Mesodermal cell (in vitro differentiated cells): Measurements from ENCODE around the gene PDE8A. TPM values are rescaled to one million over a fixed set of nuclear protein-coding genes. Genes with fewer than 3 reads are reported as not detected.
A peak's percentile ranks its signal among the peaks of the same experiment; 100 is the strongest.

Source experiments
- H3K27ac ChIP-seq: 2 replicates; pipeline ENCODE4 v1.7.0; 2013; ENCODE audit warnings: mild to moderate bottlenecking, low read depth, low read length, moderate library complexity; ENCODE audit not compliant: severe bottlenecking
- H3K36me3 ChIP-seq: 2 replicates; pipeline ENCODE4 v1.7.1; 2013; ENCODE audit warnings: mild to moderate bottlenecking, low read length, moderate library complexity; ENCODE audit not compliant: control insufficient read depth, insufficient read depth
- H3K4me1 ChIP-seq: one replicate; pipeline ENCODE4 v1.7.1; 2013; ENCODE audit warnings: mild to moderate bottlenecking, low read length; ENCODE audit not compliant: insufficient read depth, control insufficient read depth, poor library complexity, severe bottlenecking
- H3K4me3 ChIP-seq: 2 replicates; pipeline ENCODE4 v1.7.0; 2013; ENCODE audit warnings: low read length, control low read depth, mild to moderate bottlenecking; ENCODE audit not compliant: insufficient read depth, poor library complexity, severe bottlenecking; ENCODE audit errors: extremely low read depth
- H3K9me3 ChIP-seq: 2 replicates; pipeline ENCODE4 v1.7.1; 2013; ENCODE audit warnings: mild to moderate bottlenecking, low read length, moderate library complexity; ENCODE audit not compliant: control insufficient read depth
- WGBS, 2 experiments: methylation state at CpG; one replicate each; pipeline ENCODE4 v1.1.5; 2013; ENCODE audit warnings: missing lambda C conversion rate in 2 of 2; ENCODE audit not compliant: insufficient coverage in 2 of 2; 5-methylcytosine and 5-hydroxymethylcytosine counted together
- polyA plus RNA-seq, 2 experiments: library from polyadenylated mRNA; stranded (reverse); fragments of 50-300 nt; gene quantifications; one replicate each; pipeline ENCODE4 v1.2.3, GENCODE V29; 2013

The PDE8A gene, protein sequence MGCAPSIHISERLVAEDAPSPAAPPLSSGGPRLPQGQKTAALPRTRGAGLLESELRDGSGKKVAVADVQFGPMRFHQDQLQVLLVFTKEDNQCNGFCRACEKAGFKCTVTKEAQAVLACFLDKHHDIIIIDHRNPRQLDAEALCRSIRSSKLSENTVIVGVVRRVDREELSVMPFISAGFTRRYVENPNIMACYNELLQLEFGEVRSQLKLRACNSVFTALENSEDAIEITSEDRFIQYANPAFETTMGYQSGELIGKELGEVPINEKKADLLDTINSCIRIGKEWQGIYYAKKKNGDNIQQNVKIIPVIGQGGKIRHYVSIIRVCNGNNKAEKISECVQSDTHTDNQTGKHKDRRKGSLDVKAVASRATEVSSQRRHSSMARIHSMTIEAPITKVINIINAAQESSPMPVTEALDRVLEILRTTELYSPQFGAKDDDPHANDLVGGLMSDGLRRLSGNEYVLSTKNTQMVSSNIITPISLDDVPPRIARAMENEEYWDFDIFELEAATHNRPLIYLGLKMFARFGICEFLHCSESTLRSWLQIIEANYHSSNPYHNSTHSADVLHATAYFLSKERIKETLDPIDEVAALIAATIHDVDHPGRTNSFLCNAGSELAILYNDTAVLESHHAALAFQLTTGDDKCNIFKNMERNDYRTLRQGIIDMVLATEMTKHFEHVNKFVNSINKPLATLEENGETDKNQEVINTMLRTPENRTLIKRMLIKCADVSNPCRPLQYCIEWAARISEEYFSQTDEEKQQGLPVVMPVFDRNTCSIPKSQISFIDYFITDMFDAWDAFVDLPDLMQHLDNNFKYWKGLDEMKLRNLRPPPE
- 13.9 TPM for polyA plus RNA-seq (2013, experiment 1 of 2)
- 14.5 TPM for polyA plus RNA-seq (2013, experiment 2 of 2)

DNA sequence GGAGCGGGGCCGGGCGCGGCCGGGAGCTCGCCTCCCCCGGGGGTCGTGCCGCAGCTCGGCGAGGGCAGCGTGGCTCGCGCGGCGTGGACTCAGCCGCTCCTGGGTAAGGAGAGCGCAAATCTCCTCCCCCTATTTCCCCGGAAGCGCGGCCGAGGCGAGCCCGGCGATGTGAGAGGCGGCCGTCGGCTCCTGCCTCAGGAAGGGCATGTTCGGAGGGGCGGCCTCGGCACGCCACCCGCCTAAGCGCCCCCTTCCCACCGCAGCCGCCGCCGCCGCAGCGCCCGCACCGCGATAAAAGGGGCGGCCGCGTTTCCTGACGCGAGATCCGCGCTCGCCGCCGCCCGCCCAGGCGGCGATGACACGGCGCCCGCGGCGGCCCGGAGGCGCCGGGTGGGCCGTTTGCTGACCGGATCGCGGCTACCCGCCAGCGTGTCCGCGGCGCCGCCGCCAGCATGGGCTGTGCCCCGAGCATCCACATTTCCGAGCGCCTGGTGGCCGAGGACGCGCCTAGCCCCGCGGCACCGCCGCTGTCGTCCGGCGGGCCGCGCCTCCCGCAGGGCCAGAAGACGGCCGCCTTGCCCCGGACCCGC, at the start of gene PDE8A:
TSS of gene PDE8A (plus strand) at position 146 of the 590 bp plus-strand sequence. CDS start at position 453, 307 bp downstream.
- no peaks in the 10 kb centered on the region for H3K9me3 ChIP-seq
- WGBS, 2 experiments, result 0% methylated on average over 56 to 84 of the region's 95 CpGs
- H3K4me1 ChIP-seq, result no peaks in the 10 kb centered on the region
- no peaks in the 10 kb centered on the region for H3K36me3 ChIP-seq
- peak within 1 kb of the TSS; percentile 77 for H3K27ac ChIP-seq
- peak within 1 kb of the TSS; percentile 70 for H3K4me3 ChIP-seq

DNA sequence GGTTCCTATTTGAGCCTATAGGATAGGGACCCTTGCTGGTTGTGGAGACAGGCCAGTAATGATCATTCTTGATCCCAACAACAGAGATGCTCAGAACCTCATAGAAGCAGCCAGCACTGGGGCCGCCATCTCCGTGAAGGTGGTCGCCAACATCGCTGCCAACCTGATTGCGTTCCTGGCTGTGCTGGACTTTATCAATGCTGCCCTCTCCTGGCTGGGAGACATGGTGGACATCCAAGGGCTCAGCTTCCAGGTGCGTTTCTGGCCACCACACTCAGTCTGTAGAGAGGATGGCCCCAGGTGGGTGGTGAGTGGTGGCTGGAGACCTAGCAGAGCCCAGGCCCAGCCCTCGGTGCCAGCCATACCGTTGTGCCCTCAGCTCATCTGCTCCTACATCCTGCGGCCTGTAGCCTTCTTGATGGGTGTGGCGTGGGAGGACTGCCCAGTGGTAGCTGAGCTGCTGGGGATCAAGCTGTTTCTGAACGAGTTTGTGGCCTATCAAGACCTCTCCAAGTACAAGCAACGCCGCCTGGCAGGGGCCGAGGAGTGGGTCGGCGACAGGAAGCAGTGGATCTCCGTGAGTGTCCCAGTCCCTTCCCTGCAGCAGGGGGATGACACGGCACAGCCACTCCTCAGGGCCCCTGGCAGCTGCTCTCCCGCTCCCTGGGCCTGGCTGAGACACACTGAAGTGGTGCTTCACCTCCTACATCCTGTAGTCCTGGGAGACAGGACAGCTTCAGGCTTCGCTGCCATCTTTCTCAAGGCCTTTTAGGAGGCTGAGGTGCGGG, 46.5 kb upstream of the PDE8A start:
- 84 to 87% methylated on average over 18 to 20 of the region's 21 CpGs for WGBS, 2 experiments
- H3K4me1 ChIP-seq, result no peaks in the 10 kb centered on the region

DNA sequence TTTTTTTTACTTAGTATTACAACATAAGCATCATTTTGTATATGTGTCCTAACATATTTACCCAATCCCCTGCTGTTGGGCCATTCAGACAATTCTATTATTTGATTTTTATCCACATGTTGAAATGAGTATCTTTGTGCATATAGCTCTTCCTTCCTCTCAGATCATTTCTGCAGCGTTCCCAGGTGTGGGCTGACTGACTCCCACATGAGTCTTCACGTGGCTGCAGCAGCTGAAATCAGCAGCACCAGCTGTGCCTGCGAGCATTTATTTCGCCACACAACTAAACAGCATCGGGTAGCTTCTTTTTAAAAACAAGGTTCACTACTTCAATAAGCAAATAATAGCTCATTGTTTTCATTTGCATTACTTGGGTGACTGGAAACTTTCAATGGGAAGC, 44.5 kb upstream of the PDE8A start:
- WGBS, 2 experiments, result 60 to 100% methylated on average over 1 to 2 of the region's 5 CpGs
- Histone ChIP-seq H3K4me1 (no peaks in the 10 kb centered on the region), H3K36me3 (no peaks in the 10 kb centered on the region), H3K9me3 (no peaks in the 10 kb centered on the region), H3K27ac (no peak overlapping the region), H3K4me3 (no peak overlapping the region)

More for the DNA sequence above, 46.5 kb upstream of the PDE8A start:
- H3K4me3 ChIP-seq, result no peak overlapping the region
- H3K9me3 ChIP-seq, result no peaks in the 10 kb centered on the region
- no peak overlapping the region for H3K27ac ChIP-seq
- H3K36me3 ChIP-seq, result no peaks in the 10 kb centered on the region

DNA sequence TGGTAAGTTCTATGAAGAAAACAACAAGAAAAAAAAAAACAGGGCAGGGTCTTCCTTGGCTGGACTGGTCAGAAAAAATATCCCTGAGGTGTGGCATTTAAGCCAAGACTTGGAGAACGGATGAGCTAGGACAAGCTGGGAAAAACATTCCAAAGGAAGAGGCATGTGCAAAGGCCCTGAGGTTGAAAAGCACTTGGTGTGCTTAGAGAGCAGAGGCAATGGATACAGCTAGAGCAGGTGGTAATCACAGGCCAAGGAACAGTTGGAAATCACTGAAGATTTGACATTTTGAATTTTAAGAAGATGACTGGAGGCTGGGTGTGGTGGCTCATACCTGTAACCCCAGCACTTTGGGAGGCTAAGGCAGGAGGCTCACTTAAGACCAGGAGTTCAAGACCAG, 42.9 kb upstream of the PDE8A start:
- H3K9me3 ChIP-seq, result no peaks in the 10 kb centered on the region
- whole genome bisulfite sequencing, 2 experiments, result 63 to 100% methylated on average over 1 of the region's 1 CpG

DNA sequence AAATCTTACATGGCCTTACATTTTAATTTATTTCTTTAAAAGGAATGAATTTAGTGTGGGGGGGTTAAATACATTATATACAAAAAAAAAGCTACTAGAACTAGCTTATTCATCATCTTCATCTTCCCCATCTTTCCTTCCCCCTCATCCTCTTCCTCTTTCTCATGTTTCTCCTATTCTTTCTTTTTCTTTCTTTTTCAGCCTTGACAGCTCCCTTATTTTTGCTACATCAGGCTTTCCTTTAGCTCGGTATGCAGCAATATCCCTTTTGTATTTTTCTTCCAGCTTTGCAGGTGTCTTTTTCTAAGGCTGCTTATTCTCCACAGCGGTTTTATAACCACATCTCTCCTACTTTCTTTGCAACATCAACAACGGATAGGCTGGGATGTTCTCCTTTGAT, 41.3 kb upstream of the PDE8A start:
- no peaks in the 10 kb centered on the region for H3K9me3 ChIP-seq
- no peak overlapping the region for H3K27ac ChIP-seq
- 86% methylated on average over 1 of the region's 3 CpGs; no CpG with 5 or more reads in 1 of the 2 experiments for WGBS, 2 experiments
- H3K4me3 ChIP-seq, result no peak overlapping the region
- no peaks in the 10 kb centered on the region for H3K36me3 ChIP-seq
- H3K4me1 ChIP-seq, result no peaks in the 10 kb centered on the region

More for the DNA sequence above, 42.9 kb upstream of the PDE8A start:
- Histone ChIP-seq H3K36me3 (no peaks in the 10 kb centered on the region), H3K4me1 (no peaks in the 10 kb centered on the region), H3K4me3 (no peak overlapping the region), H3K27ac (no peak overlapping the region)

DNA sequence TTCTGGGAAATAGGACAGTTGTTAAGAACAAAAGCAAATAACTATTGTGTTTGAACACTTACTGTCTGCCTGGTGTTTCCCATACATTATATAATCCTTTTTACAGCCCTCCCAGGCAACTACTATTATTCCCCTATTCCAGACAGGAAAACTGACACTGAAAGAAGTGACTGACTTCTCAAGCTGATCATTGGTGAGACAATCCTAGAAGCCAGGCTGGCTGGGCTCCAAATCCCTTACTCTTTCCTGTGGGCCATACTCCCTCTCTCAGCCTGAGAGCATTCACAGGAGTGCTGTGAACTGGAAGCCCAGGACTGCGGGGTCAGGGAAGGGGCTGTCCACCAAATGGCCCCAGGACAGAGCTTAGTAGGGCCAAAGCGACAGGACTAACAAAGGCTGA, 39.2 kb upstream of the PDE8A start:
- H3K36me3 ChIP-seq, result no peaks in the 10 kb centered on the region
- no peak overlapping the region for H3K4me3 ChIP-seq
- 96 to 100% methylated on average over 2 of the region's 2 CpGs for WGBS, 2 experiments
- no peaks in the 10 kb centered on the region for H3K9me3 ChIP-seq
- H3K27ac ChIP-seq, result no peak overlapping the region
- no peaks in the 10 kb centered on the region for H3K4me1 ChIP-seq

DNA sequence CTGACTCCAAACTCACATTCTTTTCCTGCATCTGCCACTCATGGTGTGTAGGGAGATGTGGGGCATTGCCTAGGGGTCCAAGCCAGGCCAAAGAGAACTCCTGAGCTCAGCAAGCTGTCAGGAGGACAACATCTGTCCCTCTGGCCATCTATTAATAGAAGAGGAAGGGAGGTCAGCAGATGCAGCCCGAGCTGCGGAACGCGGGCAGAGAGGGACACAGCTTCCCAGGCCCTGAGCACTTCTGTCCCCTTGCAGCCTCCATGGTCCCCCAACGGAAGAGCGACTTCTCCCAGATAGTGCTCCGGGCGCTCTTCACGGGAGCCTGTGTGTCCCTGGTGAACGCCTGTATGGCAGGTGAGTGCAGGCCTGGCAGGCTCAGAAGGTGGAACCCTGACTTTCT, 37.3 kb upstream of the PDE8A start:
- H3K4me3 ChIP-seq, result no peak overlapping the region
- H3K4me1 ChIP-seq, result no peaks in the 10 kb centered on the region
- 90 to 92% methylated on average over 8 of the region's 10 CpGs for WGBS, 2 experiments
- no peaks in the 10 kb centered on the region for H3K36me3 ChIP-seq
- no peak overlapping the region for H3K27ac ChIP-seq
- H3K9me3 ChIP-seq, result no peaks in the 10 kb centered on the region

DNA sequence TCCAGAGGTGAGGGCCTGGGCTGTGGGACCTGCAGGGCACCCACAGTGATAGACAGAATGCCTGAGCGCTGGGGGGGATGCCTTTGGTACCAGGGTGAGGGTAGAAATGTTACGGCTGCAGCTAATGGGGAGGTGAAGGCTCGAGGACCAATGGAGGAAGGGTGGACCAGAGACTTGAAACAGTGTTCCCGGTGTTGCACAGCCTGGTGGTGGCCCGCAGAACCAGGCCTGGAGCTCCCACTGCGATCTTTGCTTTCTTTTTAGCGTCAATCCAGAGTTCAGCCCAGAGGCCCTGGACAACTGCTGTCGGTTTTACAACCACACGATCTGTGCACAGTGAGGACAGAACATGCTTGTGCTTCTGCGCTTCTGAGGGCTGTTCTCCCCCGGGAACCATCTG, 36.8 kb upstream of the PDE8A start:
- 90 to 97% methylated on average over 7 to 10 of the region's 11 CpGs for WGBS, 2 experiments
- no peak overlapping the region for H3K27ac ChIP-seq
- no peak overlapping the region for H3K4me3 ChIP-seq
- H3K9me3 ChIP-seq, result no peaks in the 10 kb centered on the region
- no peaks in the 10 kb centered on the region for H3K4me1 ChIP-seq
- H3K36me3 ChIP-seq, result no peaks in the 10 kb centered on the region

DNA sequence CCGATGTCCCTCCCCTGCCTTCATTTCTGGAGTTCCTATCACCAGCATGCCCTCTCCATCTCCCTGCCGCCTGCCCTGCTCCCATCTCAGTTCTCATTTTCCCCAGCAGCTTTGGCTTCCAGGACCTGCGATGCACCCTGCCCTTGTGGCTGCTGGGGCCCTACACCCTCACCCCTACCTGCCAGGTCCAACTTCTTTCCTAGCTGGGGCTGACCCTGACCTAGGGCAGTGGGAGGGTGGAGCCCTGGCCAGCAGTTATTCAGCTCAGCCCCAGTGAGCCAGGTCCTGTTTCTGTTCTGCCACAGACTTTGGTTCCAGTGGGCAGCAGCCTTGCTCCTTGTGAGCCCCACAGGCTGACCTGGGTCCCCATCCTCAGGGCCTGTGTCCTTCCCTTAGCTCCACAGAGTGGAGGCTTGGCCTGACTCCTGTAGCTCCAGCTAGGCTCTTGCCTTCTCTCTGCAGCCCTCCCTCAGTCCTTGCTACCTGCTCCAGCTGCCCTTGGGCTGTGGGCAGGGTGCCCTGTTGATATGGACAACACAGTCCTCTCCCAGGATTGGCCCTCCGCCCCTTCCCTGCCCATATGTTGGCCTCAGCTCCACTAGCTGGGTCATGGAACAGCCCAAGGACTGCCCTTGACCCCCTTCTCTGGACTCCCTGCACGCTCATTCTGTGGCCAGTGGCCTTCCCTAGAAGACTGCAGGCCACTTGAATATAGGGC, 34.7 kb upstream of the PDE8A start:
- Histone ChIP-seq H3K27ac (no peak overlapping the region), H3K4me3 (no peak overlapping the region), H3K9me3 (no peaks in the 10 kb centered on the region), H3K36me3 (no peaks in the 10 kb centered on the region), H3K4me1 (no peaks in the 10 kb centered on the region)
- 85 to 91% methylated on average over 4 of the region's 5 CpGs for WGBS, 2 experiments
